Neural cell (in vitro differentiated cells): ENCODE data around the gene ATP2B2. TPM values are rescaled to one million over a fixed set of nuclear protein-coding genes. Genes with fewer than 3 reads are reported as not detected.

Experiments used
- H2AFZ ChIP-seq: fragments of 200-600, 300-800 bp; sonication (generic), shearing (Covaris generic); 2 replicates; pipeline ENCODE4 v1.6.0; 2014; ENCODE audit warnings: low read depth, mild to moderate bottlenecking, antibody characterized with exemption, low read length, moderate library complexity
- H3F3A ChIP-seq: fragments of 200-600 bp; shearing (Covaris generic); 2 replicates; pipeline ENCODE4 v1.6.1; 2016; ENCODE audit warnings: mild to moderate bottlenecking, moderate library complexity, mixed read lengths, antibody characterized with exemption, low read length; ENCODE audit not compliant: insufficient read depth, poor library complexity, severe bottlenecking
- H3K27ac ChIP-seq: fragments of 200-600, 300-800 bp; sonication (generic), shearing (Covaris generic); 2 replicates; pipeline ENCODE4 v1.5.1; 2014; ENCODE audit warnings: mild to moderate bottlenecking, low read length, moderate library complexity
- H3K27me3 ChIP-seq: fragments of 300-800, 200-600 bp; sonication (generic), shearing (Covaris generic); 2 replicates; pipeline ENCODE4 v1.6.0; 2014; ENCODE audit warnings: mild to moderate bottlenecking, low read depth, low read length, moderate library complexity; ENCODE audit not compliant: insufficient read depth
- H3K36me3 ChIP-seq: fragments of 300-800, 200-600 bp; sonication (generic), shearing (Covaris generic); 2 replicates; pipeline ENCODE4 v1.5.1; 2014; ENCODE audit warnings: mild to moderate bottlenecking, antibody characterized with exemption, low read length, moderate library complexity; ENCODE audit not compliant: insufficient read depth
- H3K4me2 ChIP-seq: fragments of 300-800, 200-600 bp; sonication (generic), shearing (Covaris generic); 2 replicates; pipeline ENCODE4 v1.6.0; 2014; ENCODE audit warnings: mild to moderate bottlenecking, low read length
- H3K4me3 ChIP-seq: fragments of 300-800, 200-600 bp; sonication (generic), shearing (Covaris generic); 2 replicates; pipeline ENCODE4 v1.5.1; 2014; ENCODE audit warnings: mild to moderate bottlenecking, low read length, moderate library complexity
- H3K79me2 ChIP-seq: fragments of 200-600 bp; shearing (Covaris generic); replicated peaks from 2 replicates; pipeline ENCODE4 v1.6.0; 2014; ENCODE audit warnings: mild to moderate bottlenecking, low read length, moderate library complexity; ENCODE audit not compliant: insufficient read depth
- H3K9ac ChIP-seq: fragments of 300-800, 200-600 bp; sonication (generic), shearing (Covaris generic); 2 replicates; pipeline ENCODE4 v1.6.1; 2016; ENCODE audit warnings: mild to moderate bottlenecking, low read length, mixed read lengths
- H3K9me2 ChIP-seq: fragments of 200-600 bp; shearing (Covaris generic); 2 replicates; pipeline ENCODE4 v1.6.1; 2016; ENCODE audit warnings: mild to moderate bottlenecking, low read length, mixed read lengths; ENCODE audit not compliant: insufficient read depth
- H3K9me3 ChIP-seq: fragments of 200-600, 300-800 bp; sonication (generic), shearing (Covaris generic); 2 replicates; pipeline ENCODE4 v1.6.1; 2016; ENCODE audit warnings: mild to moderate bottlenecking, mixed run types, low read length, moderate library complexity, mixed read lengths
- H4K20me1 ChIP-seq: fragments of 200-600 bp; shearing (Covaris generic); 2 replicates; pipeline ENCODE4 v1.6.1; 2016; ENCODE audit warnings: mild to moderate bottlenecking, mixed run types; ENCODE audit not compliant: insufficient read depth
- CTCF ChIP-seq: fragments of 450-650 bp; IDR thresholded peaks from 2 replicates; pipeline ENCODE4 v1.5.1; 2014; ENCODE audit warnings: antibody characterized with exemption, mild to moderate bottlenecking, moderate library complexity; ENCODE audit not compliant: poor library complexity, severe bottlenecking
- EP300 ChIP-seq: fragments of 450-650 bp; conservative IDR thresholded peaks from 2 replicates; pipeline ENCODE4 v1.6.1; 2014; ENCODE audit warnings: antibody characterized with exemption, mild to moderate bottlenecking, moderate library complexity; ENCODE audit not compliant: poor library complexity, severe bottlenecking
- EZH2 ChIP-seq: fragments of 200-600, 300-800 bp; shearing (Covaris generic), sonication (generic); IDR thresholded peaks from 2 replicates; pipeline ENCODE4 v1.6.1; 2014; ENCODE audit warnings: antibody characterized with exemption, low read length, borderline replicate concordance, mild to moderate bottlenecking; ENCODE audit not compliant: insufficient read depth, poor library complexity, severe bottlenecking
- MXI1 ChIP-seq: fragments of 450-650 bp; conservative IDR thresholded peaks from 2 replicates; pipeline ENCODE4 v1.6.1; 2014; ENCODE audit warnings: antibody characterized with exemption, mild to moderate bottlenecking; ENCODE audit not compliant: poor library complexity, severe bottlenecking
- POLR2AphosphoS5 ChIP-seq: IDR thresholded peaks from 2 replicates; pipeline ENCODE4 v1.6.1; 2012
- RAD21 ChIP-seq: fragments of 450-650 bp; conservative IDR thresholded peaks from 2 replicates; pipeline ENCODE4 v1.6.1; 2014; ENCODE audit warnings: antibody characterized with exemption, mild to moderate bottlenecking, moderate library complexity
- SMC3 ChIP-seq: fragments of 450-650 bp; conservative IDR thresholded peaks from 2 replicates; pipeline ENCODE4 v1.6.1; 2014; ENCODE audit warnings: antibody characterized with exemption, mild to moderate bottlenecking, moderate library complexity; ENCODE audit not compliant: poor library complexity
- TAF1 ChIP-seq: IDR thresholded peaks from 2 replicates; pipeline ENCODE4 v1.6.1; 2012; ENCODE audit warnings: low read depth
- polyA plus RNA-seq: library from polyadenylated mRNA; depleted of rRNA; stranded (reverse); fragments of >200 nt; gene quantifications from 2 replicates; pipeline ENCODE4 v1.2.3, GENCODE V29; 2014
- TF ChIP-seq, protein P1 (sequence below): IDR thresholded peaks from 2 replicates; pipeline ENCODE4 v1.6.1; 2012; ENCODE audit warnings: borderline replicate concordance

ATP2B2 gene
- polyA plus RNA-seq, 1 donor from 2014 or later = 8.3 TPM

- Histone ChIP-seq H2AFZ (no peak overlapping the region), H4K20me1 (no peaks in the 10 kb centered on the region), H3K4me3 (no peak overlapping the region), H3K4me2 (no peak overlapping the region), H3K9me2 (no peaks in the 10 kb centered on the region), H3K27me3 (no peaks in the 10 kb centered on the region), H3K9me3 (no peaks in the 10 kb centered on the region), H3K36me3 (no peaks in the 10 kb centered on the region), H3F3A (no peaks in the 10 kb centered on the region), H3K79me2 (no peaks in the 10 kb centered on the region), H3K9ac (no peak overlapping the region), H3K27ac (no peak overlapping the region)
- TF ChIP-seq EP300 = no peak
- TF ChIP-seq RAD21 = no peak
- TF ChIP-seq TAF1 = no peak
- TF ChIP-seq, protein P1, sequence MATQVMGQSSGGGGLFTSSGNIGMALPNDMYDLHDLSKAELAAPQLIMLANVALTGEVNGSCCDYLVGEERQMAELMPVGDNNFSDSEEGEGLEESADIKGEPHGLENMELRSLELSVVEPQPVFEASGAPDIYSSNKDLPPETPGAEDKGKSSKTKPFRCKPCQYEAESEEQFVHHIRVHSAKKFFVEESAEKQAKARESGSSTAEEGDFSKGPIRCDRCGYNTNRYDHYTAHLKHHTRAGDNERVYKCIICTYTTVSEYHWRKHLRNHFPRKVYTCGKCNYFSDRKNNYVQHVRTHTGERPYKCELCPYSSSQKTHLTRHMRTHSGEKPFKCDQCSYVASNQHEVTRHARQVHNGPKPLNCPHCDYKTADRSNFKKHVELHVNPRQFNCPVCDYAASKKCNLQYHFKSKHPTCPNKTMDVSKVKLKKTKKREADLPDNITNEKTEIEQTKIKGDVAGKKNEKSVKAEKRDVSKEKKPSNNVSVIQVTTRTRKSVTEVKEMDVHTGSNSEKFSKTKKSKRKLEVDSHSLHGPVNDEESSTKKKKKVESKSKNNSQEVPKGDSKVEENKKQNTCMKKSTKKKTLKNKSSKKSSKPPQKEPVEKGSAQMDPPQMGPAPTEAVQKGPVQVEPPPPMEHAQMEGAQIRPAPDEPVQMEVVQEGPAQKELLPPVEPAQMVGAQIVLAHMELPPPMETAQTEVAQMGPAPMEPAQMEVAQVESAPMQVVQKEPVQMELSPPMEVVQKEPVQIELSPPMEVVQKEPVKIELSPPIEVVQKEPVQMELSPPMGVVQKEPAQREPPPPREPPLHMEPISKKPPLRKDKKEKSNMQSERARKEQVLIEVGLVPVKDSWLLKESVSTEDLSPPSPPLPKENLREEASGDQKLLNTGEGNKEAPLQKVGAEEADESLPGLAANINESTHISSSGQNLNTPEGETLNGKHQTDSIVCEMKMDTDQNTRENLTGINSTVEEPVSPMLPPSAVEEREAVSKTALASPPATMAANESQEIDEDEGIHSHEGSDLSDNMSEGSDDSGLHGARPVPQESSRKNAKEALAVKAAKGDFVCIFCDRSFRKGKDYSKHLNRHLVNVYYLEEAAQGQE = no peak
- TF ChIP-seq POLR2AphosphoS5 = no peak
- TF ChIP-seq CTCF = no peak
- TF ChIP-seq EZH2 = no peak
- TF ChIP-seq SMC3 = no peak
- TF ChIP-seq MXI1 = no peak
Measured at GRCh38 chr3:10400050-10400748, 105.2 kb downstream of the ATP2B2 start.

GRCh38 chr3:10399634-10400033, 105.8 kb downstream of the ATP2B2 start:
- Histone ChIP-seq H3K9ac (no peak overlapping the region), H3K36me3 (no peaks in the 10 kb centered on the region), H4K20me1 (no peaks in the 10 kb centered on the region), H2AFZ (no peak overlapping the region), H3K27me3 (no peaks in the 10 kb centered on the region), H3K4me3 (no peak overlapping the region), H3K4me2 (no peak overlapping the region), H3K9me2 (no peaks in the 10 kb centered on the region), H3K9me3 (no peaks in the 10 kb centered on the region), H3F3A (no peaks in the 10 kb centered on the region), H3K27ac (no peak overlapping the region), H3K79me2 (no peaks in the 10 kb centered on the region)
- TF ChIP-seq CTCF (no peak), SMC3 (no peak), EZH2 (no peak)
- TF ChIP-seq, protein P1 = no peak
